ENCODE measurements around the gene EIF6. TPM values are rescaled to one million over a fixed set of nuclear protein-coding genes. Genes with fewer than 3 reads are reported as not detected.
A peak's percentile ranks its signal among the peaks of the same experiment; 100 is the strongest.

Gene EIF6
- total and polyA plus RNA-seq, 2 experiments from 2014 or later: 166 to 245 TPM

DNA sequence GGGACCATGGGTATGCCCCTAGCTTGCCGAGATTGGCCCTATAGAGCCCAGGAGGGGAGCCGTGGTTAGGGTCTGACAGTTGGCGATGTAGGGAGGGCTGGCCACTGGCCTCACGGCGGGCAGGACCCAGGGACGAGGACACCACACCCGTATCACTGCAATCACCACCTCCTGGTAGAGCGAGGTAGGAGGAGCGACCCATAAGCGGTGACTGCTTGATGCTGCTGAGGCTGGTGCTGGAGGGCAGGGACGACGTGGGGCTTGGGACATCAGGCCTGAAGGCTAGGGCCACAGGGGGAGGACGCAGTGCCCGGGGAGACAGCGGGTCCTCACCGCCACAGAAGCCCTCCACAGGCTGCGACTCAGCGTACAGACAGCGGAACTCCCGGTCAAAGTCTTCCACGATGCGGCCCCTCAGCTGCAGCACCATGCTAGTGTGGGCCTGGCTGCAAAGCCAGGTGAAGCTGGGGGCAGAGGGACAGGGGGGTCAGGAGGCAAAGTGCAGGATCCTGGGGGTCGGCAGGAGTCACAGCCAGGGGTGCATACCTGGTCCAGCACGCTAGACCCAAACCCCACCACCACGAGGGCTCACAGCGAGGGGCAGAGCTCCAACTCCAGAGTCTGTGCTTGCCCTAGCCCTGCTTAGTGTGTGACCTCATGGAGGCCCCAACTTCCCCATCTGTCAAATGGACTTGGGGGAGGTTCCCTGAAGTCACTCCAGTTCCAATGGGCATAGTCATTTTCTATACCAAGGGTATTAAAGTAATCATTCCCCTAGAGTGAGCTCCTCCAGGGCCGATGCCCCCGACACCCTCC, 3.1 kb upstream of the EIF6 start:
- WGBS, 2 experiments (ENCODE audit: low coverage in 1 of 2, low lambda C conversion rate in 2 of 2, missing lambda C conversion rate in 2 of 2): 78 to 79% methylated on average over 28 of the region's 28 CpGs
- TF ChIP-seq EZH2 (IDR thresholded peaks at IDR 0.05; ENCODE audit: insufficient read depth, poor library complexity, severe bottlenecking): no peak
- TF ChIP-seq EZH2phosphoT487 (IDR thresholded peaks at IDR 0.05; ENCODE audit: insufficient read depth, low read depth): no peak
- H3K9ac ChIP-seq: no peak overlapping the region
- no peaks in the 10 kb centered on the region for H3F3A ChIP-seq (ENCODE audit: insufficient read depth)
- DNase-seq: no peak
- no peak overlapping the region for H3K4me2 ChIP-seq (ENCODE audit: unreplicated experiment)
- H3K4me3 ChIP-seq: no peak overlapping the region
- no peaks in the 10 kb centered on the region for H4K20me1 ChIP-seq (ENCODE audit: insufficient read depth)
- no peak overlapping the region for H2AFZ ChIP-seq
- H3K36me3 ChIP-seq (ENCODE audit: low read depth): no peaks in the 10 kb centered on the region
- no peaks in the 10 kb centered on the region for H3K9me2 ChIP-seq (ENCODE audit: insufficient read depth)
- peaks cover 5% of the 10 kb centered on the region; the same call in 1 of the 2 replicates for H3K4me1 ChIP-seq (ENCODE audit: insufficient read depth)
- H3K27me3 ChIP-seq (replicated peaks; ENCODE audit: insufficient read depth): no peaks in the 10 kb centered on the region
- H3K9me3 ChIP-seq (ENCODE audit: low read depth): no peaks in the 10 kb centered on the region
- peaks cover 18% of the 10 kb centered on the region for H3K79me2 ChIP-seq (ENCODE audit: insufficient read depth)
- in situ Hi-C loops (cut with MboI): no loop called here
- H3K27ac ChIP-seq: no peak overlapping the region

DNA sequence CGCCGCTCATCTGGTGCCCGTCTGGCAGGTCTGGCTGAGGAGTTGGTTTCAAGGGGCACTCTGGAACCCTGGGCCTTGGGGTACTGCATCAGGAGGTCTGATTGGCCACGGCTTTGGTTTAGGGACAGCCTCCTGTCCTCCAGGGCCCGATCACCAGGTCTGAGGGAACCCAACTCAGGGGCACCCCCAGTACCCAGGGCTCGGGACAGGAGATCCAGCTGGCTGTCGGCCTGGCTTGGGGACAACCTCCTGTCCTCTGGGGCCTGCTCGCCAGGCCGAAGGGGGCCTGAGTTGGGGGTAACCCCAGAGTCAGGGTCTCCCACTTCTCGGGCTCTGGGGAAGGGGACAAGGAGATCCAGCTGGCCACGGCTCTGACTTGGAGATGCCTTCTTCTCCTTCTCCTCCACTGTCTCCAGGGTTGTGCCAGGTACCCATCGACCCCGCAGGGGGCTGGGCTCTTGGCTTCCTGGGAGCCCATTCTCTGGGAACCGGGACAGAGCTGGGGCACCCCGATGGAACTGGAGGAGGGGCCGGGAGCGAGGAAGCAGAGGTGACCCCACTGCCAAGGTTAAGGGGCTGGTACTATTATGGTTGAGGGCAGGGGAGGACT, 2.4 kb upstream of the EIF6 start:
- H3K27ac ChIP-seq: no peak overlapping the region
- no peaks in the 10 kb centered on the region for H3K9me3 ChIP-seq (ENCODE audit: low read depth)
- H3K27me3 ChIP-seq (replicated peaks; ENCODE audit: insufficient read depth): no peaks in the 10 kb centered on the region
- no peak overlapping the region for H3K9ac ChIP-seq
- 78 to 80% methylated on average over 15 to 17 of the region's 17 CpGs for WGBS, 2 experiments (ENCODE audit: low coverage in 1 of 2, low lambda C conversion rate in 2 of 2, missing lambda C conversion rate in 2 of 2)
- TF ChIP-seq EZH2phosphoT487 (IDR thresholded peaks at IDR 0.05; ENCODE audit: insufficient read depth, low read depth) (no peak), EZH2 (IDR thresholded peaks at IDR 0.05; ENCODE audit: insufficient read depth, poor library complexity, severe bottlenecking) (no peak)
- no peak overlapping the region for H3K4me2 ChIP-seq (ENCODE audit: unreplicated experiment)
- peaks cover 5% of the 10 kb centered on the region; the same call in 1 of the 2 replicates for H3K4me1 ChIP-seq (ENCODE audit: insufficient read depth)
- no peaks in the 10 kb centered on the region for H4K20me1 ChIP-seq (ENCODE audit: insufficient read depth)
- peaks cover 25% of the 10 kb centered on the region for H3K79me2 ChIP-seq (ENCODE audit: insufficient read depth)
- no peak overlapping the region for H2AFZ ChIP-seq
- H3F3A ChIP-seq (ENCODE audit: insufficient read depth): 0 out of 2 replicates have a peak, but pooled peaks cover 5% of the 10 kb centered on the region
- no peak overlapping the region for H3K4me3 ChIP-seq
- H3K36me3 ChIP-seq (ENCODE audit: low read depth): no peaks in the 10 kb centered on the region
- no peak for DNase-seq
- no peaks in the 10 kb centered on the region for H3K9me2 ChIP-seq (ENCODE audit: insufficient read depth)
- in situ Hi-C loops (cut with MboI): no loop called here

DNA sequence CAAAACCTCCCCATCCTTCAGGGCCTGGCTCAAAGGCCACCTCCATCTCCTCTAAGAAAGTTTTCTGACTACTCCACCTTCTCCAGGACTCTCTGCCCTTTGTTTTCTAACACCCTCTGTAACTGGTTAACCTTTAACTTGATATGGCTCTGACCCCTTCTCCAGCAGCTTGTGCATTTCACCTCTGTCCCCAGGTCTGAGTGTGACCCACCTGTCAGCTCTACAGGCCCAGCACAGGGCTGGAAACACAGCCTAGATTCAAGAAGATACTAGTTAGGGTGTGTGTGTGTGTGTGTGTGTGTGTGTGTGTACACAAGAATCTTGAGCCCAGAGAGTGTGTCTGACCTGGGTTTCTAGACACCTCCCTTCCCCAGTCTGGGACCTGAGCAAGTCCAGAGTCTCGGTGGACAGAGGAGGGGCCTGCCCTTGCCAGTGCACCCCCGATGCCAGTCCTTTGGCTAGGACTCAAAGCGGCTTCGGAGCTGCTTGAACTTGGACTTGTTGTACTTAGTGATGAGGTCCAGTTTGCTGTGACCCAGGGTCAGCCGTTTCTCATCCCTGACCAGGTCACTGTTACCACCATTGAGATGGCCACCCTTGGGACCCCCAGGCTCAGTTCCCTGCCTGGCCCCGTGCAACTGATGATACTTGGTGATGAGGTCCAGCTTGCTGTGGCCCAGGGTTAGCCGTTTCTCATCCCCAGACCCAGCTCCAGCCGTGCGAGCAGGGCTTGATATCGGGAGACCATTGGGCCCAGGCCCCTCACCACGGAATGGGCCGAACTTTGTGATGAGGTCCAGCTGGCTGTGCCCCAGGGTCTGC, 1.7 kb upstream of the EIF6 start:
- H4K20me1 ChIP-seq (ENCODE audit: insufficient read depth): no peaks in the 10 kb centered on the region
- in situ Hi-C loops (cut with MboI): no loop called here
- H3K4me2 ChIP-seq (ENCODE audit: unreplicated experiment): no peak overlapping the region
- H3K9ac ChIP-seq: no peak overlapping the region
- no peaks in the 10 kb centered on the region for H3K9me2 ChIP-seq (ENCODE audit: insufficient read depth)
- WGBS, 2 experiments (ENCODE audit: low coverage in 1 of 2, low lambda C conversion rate in 2 of 2, missing lambda C conversion rate in 2 of 2): 95 to 100% methylated on average over 11 to 12 of the region's 12 CpGs
- no peaks in the 10 kb centered on the region for H3K27me3 ChIP-seq (replicated peaks; ENCODE audit: insufficient read depth)
- no peak for TF ChIP-seq EZH2 (IDR thresholded peaks at IDR 0.05; ENCODE audit: insufficient read depth, poor library complexity, severe bottlenecking)
- H3K79me2 ChIP-seq (ENCODE audit: insufficient read depth): peaks cover 32% of the 10 kb centered on the region
- DNase-seq: no peak
- H3F3A ChIP-seq (ENCODE audit: insufficient read depth): peaks cover 10% of the 10 kb centered on the region; the same call in 1 of the 2 replicates
- no peak overlapping the region for H3K27ac ChIP-seq
- H2AFZ ChIP-seq: no peak overlapping the region
- peaks cover 5% of the 10 kb centered on the region; the same call in 1 of the 2 replicates for H3K4me1 ChIP-seq (ENCODE audit: insufficient read depth)
- no peaks in the 10 kb centered on the region for H3K9me3 ChIP-seq (ENCODE audit: low read depth)
- H3K4me3 ChIP-seq: no peak overlapping the region
- no peaks in the 10 kb centered on the region; the same call in 1 of the 2 replicates for H3K36me3 ChIP-seq (ENCODE audit: low read depth)

DNA sequence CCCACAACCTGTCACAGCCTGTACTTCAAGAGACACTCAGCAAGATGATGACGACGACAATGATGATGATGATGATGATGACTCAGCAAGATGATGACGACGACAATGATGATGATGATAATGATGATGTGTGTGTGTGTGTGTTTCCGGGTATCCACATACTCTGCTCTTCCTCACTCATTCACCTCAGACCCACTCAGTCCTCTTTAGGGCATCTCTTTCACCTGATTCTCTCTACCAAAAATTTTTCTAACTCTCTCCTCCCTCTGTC, 1.2 kb upstream of the EIF6 start:
- peak overlapping the region; percentile 80 for H3K4me2 ChIP-seq (ENCODE audit: unreplicated experiment)

More for the DNA sequence above, 1.2 kb upstream of the EIF6 start:
- Histone ChIP-seq H3K79me2 (ENCODE audit: insufficient read depth) (peaks cover 38% of the 10 kb centered on the region), H2AFZ (no peak overlapping the region), H3K4me3 (peak overlapping the region; percentile 89), H3K27me3 (replicated peaks; ENCODE audit: insufficient read depth) (no peaks in the 10 kb centered on the region), H3K9me3 (ENCODE audit: low read depth) (no peaks in the 10 kb centered on the region), H4K20me1 (ENCODE audit: insufficient read depth) (no peaks in the 10 kb centered on the region), H3K9me2 (ENCODE audit: insufficient read depth) (no peaks in the 10 kb centered on the region), H3K36me3 (ENCODE audit: low read depth) (no peaks in the 10 kb centered on the region; the same call in 1 of the 2 replicates), H3K9ac (no peak overlapping the region), H3F3A (ENCODE audit: insufficient read depth) (peaks cover 12% of the 10 kb centered on the region; the same call in 1 of the 2 replicates), H3K27ac (0 out of 2 replicates have a peak overlapping the region, but pooled peaks have one; percentile 69), H3K4me1 (ENCODE audit: insufficient read depth) (peaks cover 5% of the 10 kb centered on the region; the same call in 1 of the 2 replicates)
- peak; percentile 36 for DNase-seq
- 65 to 66% methylated on average over 5 of the region's 5 CpGs for WGBS, 2 experiments (ENCODE audit: low coverage in 1 of 2, low lambda C conversion rate in 2 of 2, missing lambda C conversion rate in 2 of 2)
- TF ChIP-seq EZH2phosphoT487 (IDR thresholded peaks at IDR 0.05; ENCODE audit: insufficient read depth, low read depth) (no peak), EZH2 (IDR thresholded peaks at IDR 0.05; ENCODE audit: insufficient read depth, poor library complexity, severe bottlenecking) (no peak)
- in situ Hi-C loops (cut with MboI): no loop called here
